OCI-M2 (cell line): ENCODE measurements around the gene IER5.

ENCODE experiments used
- DNase-seq: peaks from one replicate; lab custom pipeline; 2025; ENCODE audit not compliant: unreplicated experiment; lab: John Stamatoyannopoulos, UW

Gene IER5

DNA sequence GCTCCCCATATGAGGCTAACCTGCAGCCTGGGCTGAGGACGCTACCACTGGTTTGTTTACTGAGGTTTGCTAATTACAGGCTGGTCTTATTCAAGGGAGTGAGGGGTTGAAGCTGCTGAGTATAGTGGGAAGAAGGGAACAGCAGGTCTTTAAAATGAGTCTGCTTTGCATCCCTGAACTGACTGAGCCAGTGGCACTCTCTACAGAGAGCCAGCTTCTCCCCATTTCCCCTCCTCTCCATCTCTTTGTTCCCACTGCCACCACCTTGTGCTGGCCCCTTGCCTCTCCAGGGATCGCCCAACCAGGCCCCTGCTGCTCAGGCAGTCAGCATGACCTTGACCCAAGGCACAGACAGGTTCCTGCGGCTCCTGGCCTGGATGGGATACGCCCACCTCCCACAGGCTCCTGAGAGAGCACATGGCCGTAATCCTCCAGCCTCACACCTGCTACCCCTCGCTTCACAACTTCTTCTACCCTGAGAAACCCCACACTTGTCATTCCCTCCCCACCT, 45.0 kb downstream of the IER5 start:
- DNase-seq = no peak

DNA sequence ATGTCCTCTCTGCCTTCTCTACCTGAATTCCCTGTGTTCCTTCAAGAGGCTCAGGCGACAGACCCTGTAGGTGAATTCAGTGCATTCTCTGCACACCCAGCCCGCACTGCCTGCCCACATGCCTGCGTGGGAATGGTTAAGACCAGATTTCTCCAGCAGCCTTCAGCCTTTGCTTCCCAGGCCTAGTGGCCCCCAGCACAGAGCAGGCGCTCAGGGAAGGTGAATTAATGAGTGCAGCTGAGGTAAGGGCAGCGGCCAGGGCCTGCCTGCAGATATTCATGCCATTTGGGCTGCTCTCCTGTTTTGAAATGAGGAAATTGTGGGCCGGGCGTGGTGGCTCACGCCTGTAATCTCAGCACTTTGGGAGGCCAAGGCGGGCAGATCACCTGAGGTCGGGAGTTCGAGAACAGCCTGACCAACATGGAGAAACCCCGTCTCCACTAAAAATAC, 45.5 kb downstream of the IER5 start:
- DNase-seq = no peak

DNA sequence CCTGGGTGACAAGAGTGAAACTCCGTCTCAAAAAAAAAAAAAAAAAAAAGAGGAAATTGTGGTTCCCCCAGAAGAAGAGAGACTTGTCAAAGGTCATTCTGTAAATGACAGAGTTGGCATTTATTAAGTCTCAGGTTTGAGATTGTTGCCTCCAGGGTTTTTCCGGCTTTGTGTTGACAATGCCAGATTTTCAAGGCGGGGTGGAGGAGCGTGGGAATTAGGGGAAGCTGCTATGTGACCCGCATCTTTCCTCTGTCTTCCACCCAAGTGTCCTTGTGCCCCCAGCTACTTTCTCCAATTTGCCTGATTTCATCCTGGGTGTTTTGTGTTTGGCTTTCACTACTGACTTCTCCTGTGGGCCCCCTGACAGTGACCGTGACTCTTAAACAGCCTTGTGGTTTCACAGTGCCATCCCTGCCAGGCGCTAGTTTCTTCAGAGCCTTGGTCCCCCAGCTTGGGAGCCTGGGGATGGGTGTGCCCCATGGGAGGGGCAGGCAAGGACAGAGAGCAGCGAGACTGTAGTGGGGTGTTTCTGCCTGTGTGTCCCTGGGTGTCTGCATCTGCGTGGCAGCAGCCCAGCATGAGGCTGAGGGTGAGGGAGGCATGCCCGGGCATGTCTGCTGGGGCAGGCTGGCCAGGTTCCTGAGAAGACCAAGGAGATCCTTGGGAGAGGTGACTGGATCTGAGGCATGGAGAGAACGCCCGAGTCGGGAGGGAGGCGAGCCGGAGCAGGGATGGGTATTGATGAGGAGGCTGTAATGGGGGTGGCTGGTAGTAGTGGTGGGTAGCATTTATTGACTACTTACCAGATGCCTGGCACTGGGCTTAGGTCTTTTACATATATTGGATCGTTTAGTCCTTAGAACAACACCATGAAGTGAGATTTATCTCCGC, 46.3 kb downstream of the IER5 start:
- no peak for DNase-seq

DNA sequence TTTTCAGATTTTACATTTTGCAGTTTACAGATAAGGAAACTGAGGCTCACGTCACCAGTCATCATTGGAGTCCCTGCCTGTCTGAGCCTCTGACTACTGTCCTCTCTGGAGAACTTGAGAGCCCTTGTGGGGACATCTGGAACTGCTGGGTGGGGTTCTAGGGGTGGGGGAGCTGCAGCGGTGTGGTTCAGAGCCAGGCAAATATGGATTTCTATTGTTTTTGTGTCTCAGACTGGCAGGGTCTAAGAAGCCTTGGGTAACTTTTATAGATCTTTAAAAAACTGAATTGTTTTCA, 46.9 kb downstream of the IER5 start:
- DNase-seq = no peak

DNA sequence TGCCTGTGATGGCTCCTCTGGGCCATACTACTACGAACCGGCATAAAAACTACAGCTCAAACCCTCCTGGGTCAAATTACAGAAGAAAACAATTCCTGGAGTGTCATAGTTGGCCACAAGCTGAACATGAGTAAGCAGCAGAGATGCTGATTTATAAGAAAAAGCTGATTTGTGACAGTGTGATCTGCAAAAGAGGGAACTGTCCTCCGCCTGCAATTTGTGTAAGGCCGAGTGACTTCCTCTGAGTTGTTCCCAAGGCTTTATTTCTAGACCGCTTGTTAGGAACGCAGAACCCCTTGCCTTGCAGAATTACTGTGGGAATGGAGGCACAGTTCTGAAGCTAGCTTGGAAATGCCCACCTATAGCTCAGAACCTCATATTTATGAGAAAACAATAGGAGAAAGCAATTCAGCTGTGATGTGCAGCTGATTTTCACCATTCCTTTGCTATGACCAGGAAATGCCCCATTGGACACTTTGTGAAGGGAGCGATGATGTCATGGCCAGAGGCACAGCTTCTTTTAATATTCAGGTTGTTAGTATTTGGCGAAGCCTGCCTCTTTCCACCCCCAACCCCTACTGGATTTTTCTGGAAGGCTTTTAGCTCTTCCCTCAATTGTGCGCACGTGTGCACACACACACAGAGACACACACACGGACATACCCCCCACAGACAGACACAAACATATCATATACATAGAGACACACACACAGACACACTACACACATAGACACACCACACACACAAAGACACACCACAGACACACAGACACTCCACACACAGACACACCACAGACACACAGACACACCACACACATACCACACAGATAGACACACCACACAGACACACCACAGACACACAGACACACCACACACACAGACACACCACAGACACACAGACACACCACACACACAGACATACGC, 47.6 kb downstream of the IER5 start:
- DNase-seq = no peak

DNA sequence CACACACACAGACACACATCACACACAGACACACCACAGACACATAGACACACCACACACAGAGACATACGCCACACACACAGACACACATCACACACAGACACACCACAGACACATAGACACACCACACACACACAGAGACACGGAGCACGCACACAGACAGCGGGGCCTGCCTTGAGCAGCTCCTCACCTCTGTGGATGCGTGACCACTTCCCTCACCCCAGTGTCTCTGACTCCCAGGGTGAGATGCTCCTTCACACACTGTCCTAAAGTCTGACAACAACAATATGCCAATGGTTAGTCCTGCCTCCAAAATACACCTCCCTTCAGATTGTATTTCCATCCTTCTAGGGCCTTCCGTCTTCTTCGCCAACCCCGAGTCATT, 48.2 kb downstream of the IER5 start:
- no peak for DNase-seq

DNA sequence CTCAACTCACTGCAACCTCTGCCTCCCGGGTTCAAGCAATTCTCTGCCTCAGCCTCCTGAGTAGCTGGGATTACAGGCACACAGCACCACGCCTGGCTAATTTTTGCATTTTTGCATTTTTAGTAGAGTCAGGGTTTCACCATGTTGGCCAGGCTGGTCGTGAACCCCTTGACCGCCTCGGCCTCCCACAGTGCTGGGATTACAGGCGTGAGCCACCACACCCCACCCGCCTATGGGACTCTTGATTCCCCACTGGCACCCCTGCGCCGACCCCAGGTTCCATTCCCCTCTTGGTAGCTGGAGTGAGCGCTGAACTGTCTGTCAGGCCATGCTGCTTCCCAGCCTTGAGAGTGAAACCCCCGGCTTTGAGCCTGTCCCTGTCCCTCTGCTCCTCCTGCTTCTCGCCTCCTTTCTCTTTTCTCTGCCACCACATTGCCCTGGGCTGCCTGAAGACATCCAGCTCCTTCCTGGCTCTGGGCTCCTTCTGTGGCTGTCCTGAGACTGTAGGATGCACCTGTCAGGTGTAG, 48.8 kb downstream of the IER5 start:
- DNase-seq = no peak

DNA sequence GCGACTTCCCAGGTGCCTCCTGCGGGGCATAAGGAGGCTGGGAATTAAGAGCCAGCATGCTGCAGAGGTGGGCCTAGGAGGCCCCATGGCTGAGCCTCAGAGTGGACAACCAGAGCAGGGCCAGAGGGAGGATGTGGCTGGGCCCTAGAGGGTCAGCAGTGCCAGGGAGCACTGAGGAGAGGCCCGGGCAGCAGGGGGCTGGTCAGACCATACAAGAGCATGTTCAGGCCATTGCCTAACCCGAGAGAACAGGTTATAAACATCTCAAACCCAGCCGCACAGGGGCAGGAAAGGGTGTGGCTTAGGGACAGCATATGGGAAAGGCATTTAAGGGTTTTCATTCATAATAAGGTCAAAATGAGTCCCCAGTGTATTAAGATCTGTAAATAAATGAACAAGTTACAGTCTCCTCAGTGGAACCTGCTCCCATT, 51.1 kb downstream of the IER5 start:
- DNase-seq = no peak

DNA sequence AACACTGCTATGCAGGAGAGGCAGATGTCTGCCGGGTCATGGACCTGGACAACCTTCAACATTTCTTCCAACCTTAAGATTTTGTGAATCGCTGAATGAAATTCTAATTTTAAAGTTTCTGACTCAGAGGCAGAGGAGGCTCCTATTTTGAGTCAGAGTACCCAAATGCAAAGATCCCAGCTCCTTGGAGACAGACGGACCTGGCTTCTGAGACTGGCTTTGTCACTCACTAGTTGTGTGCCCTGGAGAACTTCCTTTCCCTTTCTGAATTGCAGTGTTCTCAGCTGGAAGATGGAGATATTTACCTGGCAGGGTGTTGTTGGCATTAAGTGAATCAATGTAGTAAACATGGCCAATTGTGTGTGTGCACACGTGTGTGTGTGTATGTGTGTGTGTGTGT, 51.9 kb downstream of the IER5 start:
- DNase-seq = no peak

DNA sequence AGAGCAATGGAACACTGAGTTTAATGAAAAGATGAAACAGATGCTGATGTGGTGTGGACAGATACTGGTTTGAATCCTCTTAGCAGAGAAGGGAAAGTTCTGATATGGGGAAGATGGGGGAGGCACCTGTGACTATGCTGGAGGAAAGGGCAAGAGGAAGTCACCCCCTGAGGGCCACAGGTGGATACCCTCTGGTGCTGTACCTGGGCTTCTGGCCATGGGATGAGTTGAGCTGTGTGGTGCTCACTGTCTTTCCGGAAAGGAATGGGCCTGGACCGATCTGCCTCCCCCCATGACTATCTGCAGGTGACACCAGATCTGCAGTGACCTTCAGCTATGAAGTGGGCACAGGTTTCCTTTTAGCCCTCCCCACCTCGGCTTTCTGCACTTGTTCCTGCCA, 52.4 kb downstream of the IER5 start:
- no peak for DNase-seq

DNA sequence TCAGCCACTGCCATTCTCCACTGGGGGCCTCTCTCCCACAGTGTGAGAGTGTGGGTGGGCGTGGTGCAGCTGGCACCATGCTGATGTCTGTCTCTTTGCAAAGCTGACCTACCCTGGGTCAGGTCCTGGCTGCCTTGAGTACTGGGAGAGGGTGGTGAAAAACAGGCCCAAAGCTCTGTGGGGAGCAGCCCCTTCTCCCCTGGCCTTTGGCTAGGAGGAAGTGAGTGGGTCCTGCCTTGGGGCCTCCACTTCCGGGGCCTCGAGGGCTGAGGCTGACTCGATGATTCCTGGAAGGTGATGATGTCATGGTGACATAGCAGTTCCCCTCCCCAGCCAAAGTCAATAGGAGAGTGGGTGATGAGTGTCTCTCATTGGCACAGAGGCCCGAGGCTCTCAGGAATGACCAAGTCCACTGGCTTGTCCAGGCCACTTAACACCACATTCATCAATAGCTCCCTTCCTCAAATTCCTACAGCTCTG, 53.0 kb downstream of the IER5 start:
- no peak for DNase-seq
